HUDEP-2 (cell line): ENCODE measurements around the gene CDH4.

Source experiments
- DNase-seq, 76 experiments: peaks; one replicate each; lab custom pipeline; 2025; ENCODE audit not compliant: unreplicated experiment in 76 of 76; lab: John Stamatoyannopoulos, UW

Gene CDH4

GRCh38 chr20:61280217-61280980 is 28.3 kb downstream of the CDH4 start:
- no peak for DNase-seq

DNA sequence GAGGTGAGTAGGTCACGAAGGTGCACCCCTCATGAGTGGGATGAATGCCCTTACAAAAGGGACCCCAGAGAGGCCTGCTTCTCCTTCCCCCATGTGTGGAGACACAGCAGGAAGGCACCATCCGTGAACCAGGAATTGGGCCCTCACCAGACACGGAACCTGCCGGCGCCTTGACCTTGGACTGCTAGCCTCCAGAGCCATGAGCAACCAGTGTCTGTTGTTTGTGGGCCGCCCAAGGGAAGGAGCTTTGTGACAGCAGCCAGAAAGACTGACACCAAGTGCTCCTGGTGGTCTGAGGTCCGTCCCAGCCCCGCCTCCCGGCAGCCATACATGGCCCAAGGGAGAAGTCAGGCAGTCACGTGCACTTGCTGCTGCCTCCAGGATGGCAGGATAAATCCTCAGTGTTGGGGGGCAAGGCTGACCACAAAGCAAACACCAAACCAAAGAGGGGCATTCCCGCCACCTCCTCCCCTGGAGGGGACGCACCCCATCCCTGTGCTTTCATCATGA is 29.3 kb downstream of the CDH4 start:
- no peak for DNase-seq

- no peak for DNase-seq
Measured at GRCh38 chr20:61284752-61285151, 32.7 kb downstream of the CDH4 start.

- no peak for DNase-seq
Measured at GRCh38 chr20:61285152-61285645, 33.1 kb downstream of the CDH4 start.

DNA sequence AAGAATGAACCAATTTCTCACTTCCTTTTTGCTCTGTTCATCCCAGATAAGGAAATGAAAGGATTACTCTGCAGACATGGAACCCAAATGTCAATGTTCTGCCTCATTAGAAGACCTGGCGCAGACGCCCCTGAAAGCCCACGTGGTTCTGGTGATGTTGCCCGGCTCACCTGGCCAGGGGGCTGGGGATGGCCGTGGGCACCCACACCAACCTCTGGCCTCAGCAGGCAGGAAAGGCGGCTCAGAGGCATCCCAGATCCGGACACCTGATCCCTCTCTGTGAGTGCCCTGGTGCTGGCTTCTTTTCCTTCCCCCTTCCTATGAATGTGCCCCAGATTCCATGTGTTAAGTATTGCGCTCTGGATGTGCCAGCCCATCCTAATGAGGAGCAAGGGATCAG is 33.6 kb downstream of the CDH4 start:
- DNase-seq: no peak

DNA sequence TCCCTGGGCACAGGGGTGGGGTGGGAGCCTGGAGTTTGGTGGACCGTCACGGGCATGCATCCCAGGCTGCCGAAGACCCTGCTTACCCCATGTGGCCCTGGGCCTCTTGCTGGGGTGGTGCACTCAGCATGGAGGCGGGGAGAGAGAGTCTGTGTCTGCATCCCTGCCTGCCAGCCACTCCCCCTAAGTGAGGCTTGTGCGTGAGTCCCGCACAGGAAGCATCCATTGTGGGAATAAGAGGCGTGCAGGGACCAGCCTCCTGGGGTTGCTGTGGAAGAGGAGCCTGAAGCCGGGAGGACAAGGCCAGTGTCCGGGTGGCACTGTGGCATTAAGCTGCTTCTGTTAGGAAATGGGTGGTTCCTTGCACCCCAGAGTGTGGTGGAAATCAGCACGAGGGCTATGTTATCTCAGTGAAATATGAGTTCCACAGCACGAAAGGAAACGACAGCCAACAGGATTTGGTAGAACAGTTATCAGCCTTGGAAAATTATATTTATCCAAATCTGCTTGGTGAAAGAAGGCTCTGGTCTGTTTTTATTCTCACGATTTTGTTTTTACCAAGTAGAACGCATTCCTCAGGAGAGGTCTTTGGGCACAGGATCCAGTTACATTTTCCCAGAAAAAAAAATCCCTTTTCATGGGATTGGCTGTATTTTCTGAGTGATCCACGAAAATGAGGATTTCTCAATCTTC is 35.7 kb downstream of the CDH4 start:
- DNase-seq: no peak

DNA sequence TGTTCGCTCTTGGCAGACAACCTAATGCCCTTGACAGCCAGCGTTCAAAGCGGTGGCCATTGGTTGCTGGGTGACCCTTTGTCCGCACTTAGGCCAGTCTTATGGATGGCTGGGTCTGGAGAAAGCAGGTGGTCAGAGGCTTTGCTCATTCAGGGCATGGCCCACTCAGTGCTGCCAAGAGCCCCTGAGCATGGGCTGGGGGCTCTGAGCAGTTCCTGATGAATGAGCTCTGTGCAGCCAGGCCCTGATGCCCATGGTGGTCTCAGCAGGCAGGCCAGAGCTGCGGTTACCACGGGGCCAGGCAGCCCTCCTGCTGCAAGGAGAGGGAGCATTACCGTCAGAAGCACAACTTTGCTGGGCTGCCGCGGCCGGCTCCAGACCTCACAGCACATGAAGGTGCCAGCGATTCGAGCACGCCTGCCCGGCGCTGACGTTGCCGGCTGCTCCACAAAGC is 36.3 kb downstream of the CDH4 start:
- no peak for DNase-seq

- DNase-seq: no peak
Measured at GRCh38 chr20:61289166-61289565, 37.1 kb downstream of the CDH4 start.

DNA sequence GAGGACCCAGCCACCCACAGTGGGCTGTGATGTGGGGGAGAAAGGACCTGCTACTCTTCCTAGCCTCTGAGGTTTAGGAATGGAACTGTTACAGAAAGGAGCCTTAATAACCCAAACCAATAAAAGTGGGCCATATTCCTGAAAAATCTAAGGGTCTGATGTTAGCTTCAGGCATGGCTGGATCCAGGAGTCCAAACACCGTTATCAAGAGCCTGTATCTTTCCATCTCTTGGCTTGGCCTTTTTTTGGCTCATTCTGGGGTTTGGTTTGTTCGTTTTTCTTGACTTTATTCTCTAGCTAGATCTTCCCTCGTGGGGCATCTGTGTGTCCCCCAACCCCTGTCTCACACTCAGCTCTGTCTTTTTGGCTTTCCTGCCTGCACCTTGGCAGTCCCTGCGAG is 38.7 kb downstream of the CDH4 start:
- no peak for DNase-seq

GRCh38 chr20:61291166-61291829 is 39.2 kb downstream of the CDH4 start:
- no peak for DNase-seq

DNA sequence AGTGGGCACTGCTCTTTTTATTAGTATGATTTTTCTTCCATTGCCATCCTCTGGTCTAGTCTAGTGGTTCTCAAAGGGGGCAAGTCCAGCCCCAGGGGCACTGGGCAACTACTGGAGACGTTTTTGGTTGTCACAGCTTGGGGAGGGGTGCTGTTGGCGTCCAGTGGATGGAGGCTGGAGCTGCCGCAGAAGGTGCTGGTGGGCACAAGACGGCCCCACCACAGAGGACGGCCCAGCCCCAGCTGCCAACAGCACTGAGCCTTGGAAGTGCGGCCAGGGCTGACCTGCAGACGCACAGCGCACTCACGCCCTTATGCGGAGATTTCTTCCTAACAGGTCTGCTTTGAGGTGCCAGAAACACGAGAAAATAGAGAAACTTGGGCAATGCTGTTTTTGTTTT is 40.3 kb downstream of the CDH4 start:
- no peak for DNase-seq

GRCh38 chr20:61292821-61293612 is 41.0 kb downstream of the CDH4 start:
- no peak for DNase-seq

GRCh38 chr20:61293951-61294350 is 41.9 kb downstream of the CDH4 start:
- no peak for DNase-seq

- DNase-seq: no peak
Measured at GRCh38 chr20:61295249-61295648, 43.2 kb downstream of the CDH4 start.

GRCh38 chr20:61295682-61296628 is 43.9 kb downstream of the CDH4 start:
- DNase-seq: no peak

DNA sequence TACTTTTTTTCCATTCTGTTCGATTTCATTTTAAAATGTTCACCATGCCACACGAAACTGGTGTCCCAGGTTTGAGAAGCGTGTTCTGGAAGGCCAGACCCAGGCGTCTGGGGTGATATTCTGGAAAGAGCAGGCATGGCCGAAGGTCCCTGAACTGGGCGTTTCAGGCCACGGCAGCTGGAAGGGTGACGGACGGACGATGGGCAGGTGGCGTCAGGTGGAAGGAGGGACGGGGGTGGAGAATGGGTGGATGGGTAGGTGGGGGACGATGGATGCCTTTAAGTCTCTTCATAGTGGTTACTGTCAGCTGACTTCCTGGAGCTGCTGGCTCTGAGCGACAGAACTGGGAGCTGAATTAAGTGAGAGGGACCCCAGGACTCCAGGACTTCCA is 44.6 kb downstream of the CDH4 start:
- no peak for DNase-seq

DNA sequence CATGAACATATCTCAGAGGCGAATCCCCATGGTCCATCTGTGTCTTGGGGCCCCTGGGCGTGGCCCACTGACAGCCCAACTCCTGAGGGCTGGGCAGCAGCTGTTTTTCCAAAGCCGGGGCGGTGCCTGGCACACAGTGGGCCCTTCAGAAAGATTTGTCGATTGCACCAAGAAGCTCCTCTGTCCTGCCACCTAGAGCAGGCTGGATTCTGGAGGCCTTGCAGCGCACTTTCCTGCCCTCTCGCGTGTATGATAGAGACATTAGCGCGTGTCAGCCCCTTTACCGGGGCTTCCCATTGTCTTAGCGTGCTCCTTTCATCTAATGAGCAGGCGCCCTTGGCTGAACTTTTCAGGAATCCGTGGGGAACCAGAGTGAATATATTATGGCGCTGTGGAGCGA is 45.4 kb downstream of the CDH4 start:
- DNase-seq: no peak

DNA sequence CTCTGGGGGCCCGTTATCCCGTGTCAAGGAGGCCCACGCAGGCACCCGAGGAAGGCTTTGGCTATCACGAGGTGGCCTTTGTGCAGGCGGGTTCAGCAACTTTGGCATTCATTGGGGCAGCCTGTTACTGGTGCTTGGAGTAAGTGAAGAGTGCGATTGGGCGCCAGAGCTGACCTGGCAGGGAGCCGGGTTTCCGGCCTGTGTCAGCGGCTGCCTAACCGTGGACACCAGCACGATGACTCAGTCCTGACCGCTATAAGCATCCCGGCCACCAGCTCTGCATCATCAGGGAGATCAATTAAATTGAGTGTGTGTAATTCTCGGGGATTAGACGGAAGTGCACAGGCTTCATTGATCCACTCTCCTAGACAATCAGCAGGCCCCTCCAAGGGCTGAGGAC is 45.9 kb downstream of the CDH4 start:
- DNase-seq: no peak

- no peak for DNase-seq
Measured at GRCh38 chr20:61298661-61299060, 46.6 kb downstream of the CDH4 start.

GRCh38 chr20:61299104-61299503 is 47.0 kb downstream of the CDH4 start:
- no peak for DNase-seq
